ENCODE results near the gene IMPDH2. TPM values are rescaled to one million over a fixed set of nuclear protein-coding genes. Genes with fewer than 3 reads are reported as not detected.
"Not testable (repeated sequence)": the region's sequence is repeated elsewhere in the genome, so short reads cannot be mapped to it uniquely, and the experiment has no call there.

Gene IMPDH2
- total RNA-seq, 1 donor from 2014 or later: 412 TPM

DNA sequence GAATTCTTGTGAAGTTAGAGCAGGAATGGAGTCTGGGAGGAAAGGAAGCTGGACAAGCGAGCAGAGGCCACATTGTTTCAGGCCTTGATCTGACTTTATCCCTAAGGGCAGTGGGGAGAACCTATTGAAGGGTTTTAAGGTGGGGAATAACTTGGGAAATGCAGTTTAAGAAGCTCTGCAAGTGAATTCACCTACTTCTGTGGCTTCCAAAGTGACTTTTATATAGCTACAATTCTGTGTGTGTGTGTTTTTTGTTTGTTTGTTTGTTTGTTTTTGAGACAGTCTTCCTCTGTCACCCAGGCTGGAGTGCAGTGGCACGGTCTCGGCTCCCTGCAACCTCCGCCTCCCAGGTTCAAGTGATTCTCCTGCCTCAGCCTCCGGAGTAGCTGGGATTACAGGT lies 20.6 kb downstream of the IMPDH2 start:
- Mint-ChIP-seq H3K4me1 (ENCODE audit: low read depth) (peaks cover 15% of the 10 kb centered on the region), H3K4me3 (ENCODE audit: low read depth) (peak overlapping the region; percentile 98), H3K27ac (peak overlapping the region; percentile 99), H3K36me3 (ENCODE audit: low read depth) (peaks cover 26% of the 10 kb centered on the region)
- H3K9me3 Mint-ChIP-seq; DNase-seq (ENCODE audit: low spot score); H3K27me3 Mint-ChIP-seq (ENCODE audit: low read depth); intact Hi-C loops (cut with micrococcal nuclease): not testable (repeated sequence)

GRCh38 chr3:49007771-49008528 lies 21.2 kb downstream of the IMPDH2 start:
- H3K27ac Mint-ChIP-seq: peak overlapping the region; percentile 99
- peak overlapping the region; percentile 98 for H3K4me3 Mint-ChIP-seq (ENCODE audit: low read depth)
- peak; percentile 86 for DNase-seq (ENCODE audit: low spot score)
- intact Hi-C loops (cut with micrococcal nuclease): loop anchor here (1.0 kb wide), 3 partner anchors 13 to 86 kb away; partner anchors contain the start of gene QRICH1
- no peaks in the 10 kb centered on the region for H3K27me3 Mint-ChIP-seq (ENCODE audit: low read depth)
- H3K36me3 Mint-ChIP-seq (ENCODE audit: low read depth): peaks cover 25% of the 10 kb centered on the region
- H3K4me1 Mint-ChIP-seq (ENCODE audit: low read depth): peaks cover 15% of the 10 kb centered on the region
- no peaks in the 10 kb centered on the region for H3K9me3 Mint-ChIP-seq

- Mint-ChIP-seq H3K27ac (peak within 1 kb of the TSS; percentile 99), H3K27me3 (ENCODE audit: low read depth) (no peaks in the 10 kb centered on the region), H3K4me1 (ENCODE audit: low read depth) (peaks cover 15% of the 10 kb centered on the region), H3K9me3 (no peaks in the 10 kb centered on the region), H3K4me3 (ENCODE audit: low read depth) (peak within 1 kb of the TSS; percentile 98), H3K36me3 (ENCODE audit: low read depth) (peaks cover 23% of the 10 kb centered on the region)
- peak; percentile 96 for DNase-seq (ENCODE audit: low spot score)
- intact Hi-C loops (cut with micrococcal nuclease): loop anchor here (1.0 kb wide), 3 partner anchors 14 to 87 kb away; partner anchors contain the start of gene QRICH1
Measured at GRCh38 chr3:49007068-49007770, 22.0 kb downstream of the IMPDH2 start, which contains the start of gene WDR6. Gene WDR6 (plus strand): TSS chr3:49007391. CDS start chr3:49007432, 41 bp downstream.

GRCh38 chr3:49006408-49007067 lies 22.7 kb downstream of the IMPDH2 start:
- intact Hi-C loops (cut with micrococcal nuclease): loop anchor here (1.0 kb wide), 3 partner anchors 15 to 88 kb away; partner anchors contain the start of gene QRICH1
- H3K9me3 Mint-ChIP-seq: no peaks in the 10 kb centered on the region
- no peaks in the 10 kb centered on the region for H3K27me3 Mint-ChIP-seq (ENCODE audit: low read depth)
- no peak for DNase-seq (ENCODE audit: low spot score)
- peak overlapping the region; percentile 99 for H3K27ac Mint-ChIP-seq
- peaks cover 20% of the 10 kb centered on the region for H3K36me3 Mint-ChIP-seq (ENCODE audit: low read depth)
- peak overlapping the region; percentile 98 for H3K4me3 Mint-ChIP-seq (ENCODE audit: low read depth)
- peaks cover 15% of the 10 kb centered on the region for H3K4me1 Mint-ChIP-seq (ENCODE audit: low read depth)

DNA sequence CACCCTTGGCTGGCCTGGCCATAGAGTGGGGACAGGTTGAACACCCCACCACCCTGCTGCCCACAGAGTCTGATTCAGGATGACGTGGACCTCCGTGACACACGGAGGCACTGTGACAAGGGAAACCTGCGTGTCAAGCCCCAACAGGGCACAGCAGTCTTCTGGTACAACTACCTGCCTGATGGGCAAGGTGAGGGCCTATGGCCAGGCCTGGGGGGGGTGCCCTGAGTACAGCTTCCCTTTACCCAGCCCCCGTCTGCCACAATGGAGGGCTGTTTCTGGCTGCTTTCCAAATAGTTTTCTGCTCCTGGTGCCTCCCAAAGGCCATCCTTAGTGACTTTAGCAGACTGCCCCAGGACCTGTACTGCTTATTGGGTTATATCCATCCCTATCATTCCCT lies 23.2 kb downstream of the IMPDH2 start:
- Mint-ChIP-seq H3K27me3 (ENCODE audit: low read depth) (no peaks in the 10 kb centered on the region), H3K36me3 (ENCODE audit: low read depth) (peaks cover 16% of the 10 kb centered on the region), H3K4me1 (ENCODE audit: low read depth) (peaks cover 15% of the 10 kb centered on the region), H3K27ac (no peak overlapping the region), H3K4me3 (ENCODE audit: low read depth) (peak overlapping the region; percentile 98), H3K9me3 (no peaks in the 10 kb centered on the region)
- no peak for DNase-seq (ENCODE audit: low spot score)
- intact Hi-C loops (cut with micrococcal nuclease): no loop called here

DNA sequence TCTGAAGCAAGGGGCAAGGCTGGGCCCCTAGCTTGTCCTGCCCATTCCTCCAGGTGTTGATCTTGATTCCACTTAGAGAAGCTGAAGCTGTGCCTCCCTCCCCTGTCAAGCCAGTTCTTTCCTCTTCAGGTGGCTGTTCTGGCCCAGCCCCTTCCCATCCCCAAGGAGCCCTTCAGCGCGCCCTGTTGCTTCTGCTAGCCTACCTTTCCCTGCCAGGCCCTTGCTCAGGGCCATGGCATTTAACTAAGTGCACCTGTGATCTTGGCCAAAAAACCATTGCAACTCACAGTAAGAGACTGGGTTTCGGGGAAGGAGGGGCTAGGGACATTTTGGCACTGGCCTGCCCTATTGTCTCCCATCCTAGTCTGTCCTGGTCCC lies 23.9 kb downstream of the IMPDH2 start:
- Mint-ChIP-seq H3K36me3 (ENCODE audit: low read depth) (peaks cover 16% of the 10 kb centered on the region), H3K9me3 (no peaks in the 10 kb centered on the region), H3K27me3 (ENCODE audit: low read depth) (no peaks in the 10 kb centered on the region), H3K4me1 (ENCODE audit: low read depth) (peaks cover 17% of the 10 kb centered on the region), H3K4me3 (ENCODE audit: low read depth) (no peak overlapping the region), H3K27ac (no peak overlapping the region)
- intact Hi-C loops (cut with micrococcal nuclease): no loop called here
- no peak for DNase-seq (ENCODE audit: low spot score)

- Mint-ChIP-seq H3K9me3 (no peaks in the 10 kb centered on the region), H3K36me3 (ENCODE audit: low read depth) (peaks cover 16% of the 10 kb centered on the region), H3K27ac (no peak overlapping the region), H3K4me3 (ENCODE audit: low read depth) (no peak overlapping the region), H3K27me3 (ENCODE audit: low read depth) (no peaks in the 10 kb centered on the region), H3K4me1 (ENCODE audit: low read depth) (peaks cover 17% of the 10 kb centered on the region)
- intact Hi-C loops (cut with micrococcal nuclease): no loop called here
- DNase-seq (ENCODE audit: low spot score): no peak
Measured at GRCh38 chr3:49004352-49005302, 24.6 kb downstream of the IMPDH2 start.

DNA sequence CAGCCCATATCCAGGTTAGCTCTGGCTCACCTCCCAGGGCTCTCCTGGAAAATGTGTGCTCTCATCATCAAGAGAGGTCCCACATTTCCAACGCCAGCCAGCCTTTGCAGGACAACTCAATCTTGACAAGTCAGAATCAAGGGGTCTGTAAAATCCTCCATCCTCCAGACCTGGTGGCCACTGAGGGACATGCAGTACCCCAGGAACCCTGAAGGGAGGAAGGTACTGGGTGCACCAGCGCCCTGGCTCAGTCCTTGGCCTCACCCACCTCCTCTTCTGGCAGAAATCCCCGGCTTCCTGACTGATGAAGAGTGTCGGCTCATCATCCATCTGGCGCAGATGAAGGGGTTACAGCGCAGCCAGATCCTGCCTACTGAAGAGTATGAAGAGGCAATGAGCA lies 28.0 kb downstream of the IMPDH2 start:
- Mint-ChIP-seq H3K36me3 (ENCODE audit: low read depth) (peaks cover 8% of the 10 kb centered on the region), H3K4me3 (ENCODE audit: low read depth) (no peak overlapping the region), H3K27me3 (ENCODE audit: low read depth) (no peaks in the 10 kb centered on the region), H3K27ac (peak overlapping the region; percentile 48), H3K9me3 (no peaks in the 10 kb centered on the region), H3K4me1 (ENCODE audit: low read depth) (peaks cover 2% of the 10 kb centered on the region)
- no peak for DNase-seq (ENCODE audit: low spot score)
- intact Hi-C loops (cut with micrococcal nuclease): no loop called here

DNA sequence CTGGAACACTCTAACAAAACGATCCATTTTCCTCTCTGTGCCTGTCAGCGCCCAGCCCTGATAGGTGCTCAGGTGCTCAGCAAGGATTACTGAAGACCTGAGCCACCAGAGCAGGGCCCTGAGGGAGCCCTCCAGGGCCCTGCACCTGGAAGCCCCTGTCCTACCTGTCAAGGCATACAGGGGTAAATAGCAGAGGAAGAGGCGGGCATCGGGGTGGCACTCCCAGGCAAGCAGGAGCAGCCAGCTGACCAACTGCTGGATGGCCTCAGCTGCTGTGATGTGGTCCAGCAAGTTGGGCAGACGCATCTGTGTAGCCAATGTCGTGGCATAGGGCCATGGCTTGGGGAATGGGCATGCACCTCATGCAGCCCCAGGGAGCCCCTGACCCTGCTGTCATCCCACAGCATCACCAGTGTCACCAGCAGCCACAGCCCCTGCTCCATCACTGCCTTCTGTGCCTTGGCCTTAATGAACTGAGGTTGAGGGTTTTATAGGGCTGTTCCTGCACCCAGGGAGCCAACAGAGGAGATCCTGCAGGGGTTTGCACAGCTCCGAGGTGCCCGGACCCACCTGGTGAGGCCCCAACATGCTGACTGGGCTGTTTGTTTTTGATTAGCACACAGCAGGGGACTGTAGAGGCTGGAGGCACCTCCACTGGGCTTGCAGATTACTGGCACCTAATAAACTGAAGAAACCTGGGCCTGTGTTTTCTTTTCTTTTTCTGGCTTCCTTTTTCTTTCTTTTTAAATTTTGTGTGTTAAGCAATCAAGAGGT lies 29.9 kb downstream of the IMPDH2 start:
- Mint-ChIP-seq H3K36me3 (ENCODE audit: low read depth) (peaks cover 21% of the 10 kb centered on the region), H3K27ac (no peak overlapping the region), H3K4me1 (ENCODE audit: low read depth) (peaks cover 8% of the 10 kb centered on the region), H3K9me3 (no peaks in the 10 kb centered on the region), H3K27me3 (ENCODE audit: low read depth) (no peaks in the 10 kb centered on the region), H3K4me3 (ENCODE audit: low read depth) (no peak overlapping the region)
- intact Hi-C loops (cut with micrococcal nuclease): no loop called here
- DNase-seq (ENCODE audit: low spot score): no peak

- Mint-ChIP-seq H3K4me1 (ENCODE audit: low read depth) (peaks cover 17% of the 10 kb centered on the region), H3K36me3 (ENCODE audit: low read depth) (peaks cover 30% of the 10 kb centered on the region), H3K27ac (no peak overlapping the region), H3K27me3 (ENCODE audit: low read depth) (no peaks in the 10 kb centered on the region), H3K4me3 (ENCODE audit: low read depth) (no peak overlapping the region), H3K9me3 (no peaks in the 10 kb centered on the region)
- intact Hi-C loops (cut with micrococcal nuclease): no loop called here
- no peak for DNase-seq (ENCODE audit: low spot score)
Measured at GRCh38 chr3:48997714-48998637, 31.2 kb downstream of the IMPDH2 start.

All from activated T-helper 2 cell treated with anti-CD3 and anti-CD28 coated beads, Interferon-gamma antibody, Interleukin-2, Interleukin-4, amounts not matched to agents 10 μg/mL and 5 μg/mL and 100 μg/mL, durations not matched to agents 14 hours and 24 hours and 36 hours (primary cell).